ENCODE data around the gene AP1M2. TPM values are rescaled to one million over a fixed set of nuclear protein-coding genes. Genes with fewer than 3 reads are reported as not detected.

Gene AP1M2
- total RNA-seq, 1 experiment from 2014 or later, result 10.1 TPM

- CTCF ChIA-PET, result no interaction called here
- no peak for TF ChIP-seq REST (IDR thresholded peaks at IDR 0.05; ENCODE audit: insufficient read depth in 1 of 2, low read depth in 2 of 2, low read length in 1 of 2)
- no peak for TF ChIP-seq SIN3A (IDR thresholded peaks at IDR 0.05; ENCODE audit: borderline replicate concordance, insufficient read depth, low read depth, low read length)
- no peak for TF ChIP-seq POLR2AphosphoS5 (IDR thresholded peaks at IDR 0.05; ENCODE audit: low read depth, low read length)
- no peak for TF ChIP-seq TCF7L2 (IDR thresholded peaks at IDR 0.05; ENCODE audit: low read depth, low read length)
- no peak for TF ChIP-seq CTCF (IDR thresholded peaks at IDR 0.05)
- in situ Hi-C loops (cut with HindIII; ENCODE audit: low pct_unique_long_range_greater_than_20kb, low sequenced_read_pairs) (no loop called here), intact Hi-C loops (cut with micrococcal nuclease; ENCODE audit: unreplicated experiment) (no loop called here)
- POLR2A ChIA-PET, result no interaction called here
- Histone ChIP-seq H3K27me3 (ENCODE audit: control insufficient read depth, insufficient read depth, low read length) (no peaks in the 10 kb centered on the region), H3K4me1 (ENCODE audit: control insufficient read depth, insufficient read depth, low read length) (no peaks in the 10 kb centered on the region), H3K27ac (ENCODE audit: low read length) (no peak overlapping the region), H3K9me3 (ENCODE audit: control insufficient read depth, insufficient read depth, low read depth, low read length) (no peaks in the 10 kb centered on the region), H3K36me3 (ENCODE audit: control insufficient read depth, insufficient read depth, low read length) (no peaks in the 10 kb centered on the region), H3K4me3 (ENCODE audit: low read depth in 2 of 2, low read length in 2 of 2) (no peak overlapping the region)
- ATAC-seq (no peak), DNase-seq (ENCODE audit: low read depth, low spot score) (no peak)
- no TSS peak for BruUV-seq (replicated peaks)
Observed at GRCh38 chr19:10593820-10594637, 6.9 kb upstream of the AP1M2 start.

- intact Hi-C loops (cut with micrococcal nuclease; ENCODE audit: unreplicated experiment) (no loop called here), in situ Hi-C loops (cut with HindIII; ENCODE audit: low pct_unique_long_range_greater_than_20kb, low sequenced_read_pairs) (no loop called here)
- no peaks in the 10 kb centered on the region for H3K9me3 ChIP-seq (ENCODE audit: control insufficient read depth, insufficient read depth, low read depth, low read length)
- no peak for TF ChIP-seq CTCF (IDR thresholded peaks at IDR 0.05)
- no peak for TF ChIP-seq SIN3A (IDR thresholded peaks at IDR 0.05; ENCODE audit: borderline replicate concordance, insufficient read depth, low read depth, low read length)
- TF ChIP-seq TCF7L2 (IDR thresholded peaks at IDR 0.05; ENCODE audit: low read depth, low read length), result no peak
- TF ChIP-seq REST (IDR thresholded peaks at IDR 0.05; ENCODE audit: insufficient read depth in 1 of 2, low read depth in 2 of 2, low read length in 1 of 2), result no peak
- TF ChIP-seq POLR2AphosphoS5 (IDR thresholded peaks at IDR 0.05; ENCODE audit: low read depth, low read length), result no peak
- no peaks in the 10 kb centered on the region for H3K36me3 ChIP-seq (ENCODE audit: control insufficient read depth, insufficient read depth, low read length)
- ATAC-seq, result no peak
- CTCF ChIA-PET, result no interaction called here
- no peak overlapping the region for H3K27ac ChIP-seq (ENCODE audit: low read length)
- no TSS peak for BruUV-seq (replicated peaks)
- DNase-seq (ENCODE audit: low read depth, low spot score), result no peak
- POLR2A ChIA-PET, result no interaction called here
- no peak overlapping the region for H3K4me3 ChIP-seq (ENCODE audit: low read depth in 2 of 2, low read length in 2 of 2)
- no peaks in the 10 kb centered on the region for H3K27me3 ChIP-seq (ENCODE audit: control insufficient read depth, insufficient read depth, low read length)
- no peaks in the 10 kb centered on the region for H3K4me1 ChIP-seq (ENCODE audit: control insufficient read depth, insufficient read depth, low read length)
Observed at GRCh38 chr19:10593148-10593547, 6.0 kb upstream of the AP1M2 start.
